ENCODE data around the gene CREB3.

CREB3 gene

DNA sequence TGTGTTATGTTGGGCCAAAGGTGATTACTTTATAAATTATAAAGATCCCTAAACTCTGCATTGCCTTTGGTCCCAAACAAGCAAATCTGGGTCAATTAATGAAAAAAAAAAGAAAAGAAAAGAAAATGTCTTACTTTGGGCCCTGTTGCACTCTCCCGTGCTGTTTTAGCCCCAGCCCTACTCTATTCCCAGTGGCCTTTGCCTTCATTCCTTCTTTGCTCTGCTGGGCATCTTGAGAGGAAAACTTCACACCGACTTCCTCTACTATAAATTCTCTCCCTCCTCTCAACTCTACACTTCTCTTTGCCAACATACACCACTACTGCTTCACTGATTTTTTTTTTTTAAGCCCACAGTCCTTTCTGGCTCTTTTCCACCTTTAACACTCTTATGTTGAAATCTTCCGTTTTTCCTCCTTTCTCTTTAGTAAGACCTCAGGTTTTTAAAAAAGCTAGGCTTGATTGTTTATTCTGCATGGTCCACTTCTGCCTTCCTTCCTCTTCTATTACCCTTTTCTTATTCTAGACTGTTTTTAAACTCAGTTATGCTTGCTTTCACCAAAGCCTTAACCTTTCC lies 26.1 kb downstream of the CREB3 start:
- Mint-ChIP-seq H3K4me1 (ENCODE audit: low read depth) (peaks cover 50% of the 10 kb centered on the region), H3K27ac (no peak overlapping the region), H3K4me3 (peak overlapping the region; percentile 97), H3K9me3 (no peaks in the 10 kb centered on the region), H3K27me3 (no peaks in the 10 kb centered on the region), H3K36me3 (ENCODE audit: low read depth) (peaks cover 44% of the 10 kb centered on the region)
- no peak for DNase-seq

GRCh38 chr9:35759795-35760194 lies 27.3 kb downstream of the CREB3 start:
- DNase-seq = no peak
- Mint-ChIP-seq H3K9me3 (no peaks in the 10 kb centered on the region), H3K27me3 (no peaks in the 10 kb centered on the region), H3K4me3 (no peak overlapping the region), H3K27ac (no peak overlapping the region), H3K36me3 (ENCODE audit: low read depth) (peaks cover 37% of the 10 kb centered on the region), H3K4me1 (ENCODE audit: low read depth) (peaks cover 51% of the 10 kb centered on the region)

GRCh38 chr9:35760651-35761050 lies 28.2 kb downstream of the CREB3 start:
- H3K27ac Mint-ChIP-seq = no peak overlapping the region
- H3K27me3 Mint-ChIP-seq = no peaks in the 10 kb centered on the region
- no peak overlapping the region for H3K4me3 Mint-ChIP-seq
- no peak for DNase-seq
- no peaks in the 10 kb centered on the region for H3K9me3 Mint-ChIP-seq
- peaks cover 54% of the 10 kb centered on the region for H3K4me1 Mint-ChIP-seq (ENCODE audit: low read depth)
- H3K36me3 Mint-ChIP-seq (ENCODE audit: low read depth) = peaks cover 34% of the 10 kb centered on the region

DNA sequence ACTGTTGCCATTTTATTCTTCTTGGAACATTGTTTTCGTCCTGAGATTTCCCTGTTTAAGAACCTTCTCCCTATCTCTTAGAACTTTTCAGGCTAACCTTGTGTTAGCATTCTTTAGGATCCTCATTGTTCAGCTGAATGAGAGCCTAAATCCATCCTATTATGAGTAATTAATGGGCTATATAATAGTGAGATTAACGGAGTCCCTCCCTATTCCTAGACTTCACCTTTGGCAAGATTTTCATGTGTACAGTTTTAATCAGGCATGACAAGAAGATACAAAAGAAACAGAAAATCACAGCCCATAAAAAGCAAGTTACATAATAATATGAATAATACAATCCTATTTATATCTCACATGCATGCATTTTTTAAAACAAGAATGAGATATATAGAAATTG lies 30.7 kb downstream of the CREB3 start:
- peaks cover 49% of the 10 kb centered on the region for H3K4me1 Mint-ChIP-seq (ENCODE audit: low read depth)
- H3K4me3 Mint-ChIP-seq = no peak overlapping the region
- no peak overlapping the region for H3K27ac Mint-ChIP-seq
- H3K27me3 Mint-ChIP-seq = no peaks in the 10 kb centered on the region
- no peak for DNase-seq
- H3K9me3 Mint-ChIP-seq = no peaks in the 10 kb centered on the region
- peaks cover 24% of the 10 kb centered on the region for H3K36me3 Mint-ChIP-seq (ENCODE audit: low read depth)

DNA sequence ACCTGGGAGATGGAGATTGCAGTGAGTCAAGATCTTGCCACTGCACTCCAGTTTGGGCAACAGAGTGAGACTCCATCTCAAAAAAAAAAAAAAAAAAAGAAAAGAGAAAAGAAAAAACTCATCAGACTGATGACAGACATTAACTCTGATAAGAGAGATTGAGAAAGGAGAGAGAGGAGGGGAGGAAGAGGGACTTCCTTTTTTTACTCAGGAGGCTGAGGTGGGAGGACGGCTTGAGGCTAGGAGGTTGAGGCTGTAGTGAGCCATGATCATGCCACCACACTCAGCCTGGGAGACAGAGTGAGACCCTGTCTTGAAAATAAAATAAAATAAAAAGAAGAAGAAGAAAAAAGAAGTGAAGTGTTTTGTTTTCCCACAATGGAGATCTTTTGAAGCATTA lies 31.3 kb downstream of the CREB3 start:
- no peak overlapping the region for H3K27ac Mint-ChIP-seq
- H3K27me3 Mint-ChIP-seq = no peaks in the 10 kb centered on the region
- no peak overlapping the region for H3K4me3 Mint-ChIP-seq
- H3K9me3 Mint-ChIP-seq = no peaks in the 10 kb centered on the region
- no peak for DNase-seq
- peaks cover 45% of the 10 kb centered on the region for H3K4me1 Mint-ChIP-seq (ENCODE audit: low read depth)
- H3K36me3 Mint-ChIP-seq (ENCODE audit: low read depth) = peaks cover 24% of the 10 kb centered on the region

DNA sequence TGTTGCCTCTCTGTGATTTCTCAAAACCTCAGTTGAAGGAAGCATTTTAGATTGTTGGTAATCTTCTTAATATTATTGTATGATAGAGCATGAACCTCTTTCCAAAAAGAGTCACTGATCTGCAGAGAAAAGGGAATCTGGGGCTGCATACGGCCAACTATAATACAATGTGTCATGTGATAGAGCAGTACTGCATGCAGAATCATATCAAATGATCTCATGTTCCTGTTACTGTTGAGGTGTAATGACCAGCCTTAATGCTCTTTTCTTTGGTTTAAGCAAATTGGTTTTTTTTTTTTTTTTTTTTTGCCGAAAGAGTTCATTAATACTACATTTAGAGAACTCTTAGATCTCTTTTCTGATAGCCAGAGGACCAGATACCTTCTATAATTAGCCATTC lies 34.5 kb downstream of the CREB3 start:
- peaks cover 2% of the 10 kb centered on the region for H3K36me3 Mint-ChIP-seq (ENCODE audit: low read depth)
- DNase-seq = no peak
- no peaks in the 10 kb centered on the region for H3K27me3 Mint-ChIP-seq
- H3K4me3 Mint-ChIP-seq = no peak overlapping the region
- peaks cover 25% of the 10 kb centered on the region for H3K4me1 Mint-ChIP-seq (ENCODE audit: low read depth)
- no peak overlapping the region for H3K27ac Mint-ChIP-seq
- H3K9me3 Mint-ChIP-seq = no peaks in the 10 kb centered on the region

GRCh38 chr9:35767458-35767857 lies 35.0 kb downstream of the CREB3 start:
- peaks cover 2% of the 10 kb centered on the region for H3K36me3 Mint-ChIP-seq (ENCODE audit: low read depth)
- H3K4me1 Mint-ChIP-seq (ENCODE audit: low read depth) = peaks cover 21% of the 10 kb centered on the region
- H3K9me3 Mint-ChIP-seq = no peaks in the 10 kb centered on the region
- H3K4me3 Mint-ChIP-seq = no peak overlapping the region
- no peak overlapping the region for H3K27ac Mint-ChIP-seq
- no peak for DNase-seq
- H3K27me3 Mint-ChIP-seq = no peaks in the 10 kb centered on the region

GRCh38 chr9:35769763-35770162 lies 37.3 kb downstream of the CREB3 start:
- Mint-ChIP-seq H3K4me1 (ENCODE audit: low read depth) (peaks cover 16% of the 10 kb centered on the region), H3K9me3 (no peaks in the 10 kb centered on the region), H3K27me3 (no peaks in the 10 kb centered on the region), H3K4me3 (no peak overlapping the region), H3K36me3 (ENCODE audit: low read depth) (peaks cover 8% of the 10 kb centered on the region), H3K27ac (no peak overlapping the region)
- DNase-seq = no peak

DNA sequence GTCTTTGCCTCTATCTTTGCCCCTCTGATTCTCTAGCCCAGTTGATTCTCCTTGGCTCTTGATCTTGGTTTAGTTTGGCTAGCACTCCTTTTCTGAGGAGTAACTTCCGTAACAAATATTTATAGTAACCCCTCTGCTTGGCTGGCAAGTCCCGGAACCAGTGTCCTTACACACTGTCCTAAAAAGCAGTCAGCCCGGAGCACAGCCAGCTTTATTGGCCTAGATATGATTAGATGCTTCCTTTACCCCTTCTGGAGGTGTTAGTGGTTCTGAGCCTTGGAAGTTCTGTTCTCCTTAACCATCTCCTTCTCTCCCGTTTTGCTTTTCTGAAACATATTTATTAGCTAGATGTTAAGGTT lies 38.6 kb downstream of the CREB3 start:
- Mint-ChIP-seq H3K9me3 (no peaks in the 10 kb centered on the region), H3K27ac (no peak overlapping the region), H3K4me3 (no peak overlapping the region), H3K27me3 (no peaks in the 10 kb centered on the region), H3K36me3 (ENCODE audit: low read depth) (peaks cover 12% of the 10 kb centered on the region), H3K4me1 (ENCODE audit: low read depth) (peaks cover 17% of the 10 kb centered on the region)
- no peak for DNase-seq

DNA sequence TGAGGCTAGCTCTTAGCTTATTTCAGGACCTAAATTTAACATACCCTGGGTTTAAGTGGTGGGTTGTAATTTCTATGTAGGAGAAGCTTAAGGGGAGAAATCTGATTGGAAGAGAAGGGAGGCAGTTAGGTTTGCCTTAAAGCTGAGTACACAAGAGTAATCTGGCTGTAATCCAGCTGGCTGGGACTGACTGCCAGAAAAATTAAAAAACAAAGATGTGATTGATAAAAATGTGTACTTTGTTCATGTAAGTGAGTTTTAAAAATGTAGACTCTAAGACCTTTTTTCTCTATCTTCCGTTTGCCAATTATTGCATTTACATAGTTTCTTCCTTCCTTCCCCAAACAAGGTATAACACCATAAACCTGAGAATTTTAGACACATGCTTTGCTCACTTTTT lies 39.1 kb downstream of the CREB3 start:
- peaks cover 12% of the 10 kb centered on the region for H3K4me1 Mint-ChIP-seq (ENCODE audit: low read depth)
- H3K36me3 Mint-ChIP-seq (ENCODE audit: low read depth) = peaks cover 14% of the 10 kb centered on the region

GRCh38 chr9:35771943-35772342 lies 39.5 kb downstream of the CREB3 start:
- H3K36me3 Mint-ChIP-seq (ENCODE audit: low read depth) = peaks cover 14% of the 10 kb centered on the region
- no peaks in the 10 kb centered on the region for H3K9me3 Mint-ChIP-seq
- peaks cover 10% of the 10 kb centered on the region for H3K4me1 Mint-ChIP-seq (ENCODE audit: low read depth)
- H3K27me3 Mint-ChIP-seq = no peaks in the 10 kb centered on the region
- no peak for DNase-seq
- no peak overlapping the region for H3K4me3 Mint-ChIP-seq
- no peak overlapping the region for H3K27ac Mint-ChIP-seq

More for the DNA sequence above, 39.1 kb downstream of the CREB3 start:
- H3K27me3 Mint-ChIP-seq = no peaks in the 10 kb centered on the region
- no peaks in the 10 kb centered on the region for H3K9me3 Mint-ChIP-seq
- H3K4me3 Mint-ChIP-seq = no peak overlapping the region
- H3K27ac Mint-ChIP-seq = no peak overlapping the region
- no peak for DNase-seq

DNA sequence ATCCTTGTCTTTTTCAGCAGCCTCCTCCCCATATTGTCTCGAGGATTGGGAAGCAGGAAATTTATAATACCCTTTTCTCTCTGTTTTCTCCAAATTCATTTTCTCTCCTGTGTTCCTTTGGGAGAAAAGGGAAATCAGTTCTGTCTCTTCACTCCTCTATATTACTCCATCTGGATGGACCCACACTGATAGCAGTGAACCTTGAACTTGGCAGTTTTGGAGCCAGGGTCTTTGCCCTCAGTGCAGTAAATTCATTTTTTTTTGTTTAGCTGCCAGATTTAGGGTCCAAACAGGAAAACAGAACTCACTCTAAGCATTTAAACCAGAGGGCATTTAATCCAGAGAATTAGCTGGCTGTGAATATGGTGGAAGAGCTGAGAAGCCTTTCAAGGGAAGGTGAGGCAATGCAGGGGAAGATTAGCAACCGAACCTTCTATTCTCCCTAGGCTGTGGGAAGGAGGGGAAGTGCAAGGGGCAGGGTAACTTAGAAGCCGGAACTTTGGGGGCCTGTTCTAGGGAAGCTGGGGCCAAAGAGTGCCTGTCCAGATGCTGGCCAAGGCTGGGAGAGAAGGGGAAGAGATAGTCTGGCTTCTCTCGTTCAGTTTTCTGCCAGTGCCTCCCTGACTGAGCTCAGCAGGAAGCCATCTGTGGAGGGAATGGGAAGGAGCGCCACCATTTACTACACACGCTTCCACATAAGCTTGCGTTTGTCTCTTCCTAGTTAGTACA lies 42.6 kb downstream of the CREB3 start:
- peaks cover 4% of the 10 kb centered on the region for H3K4me1 Mint-ChIP-seq (ENCODE audit: low read depth)
- H3K27me3 Mint-ChIP-seq = no peaks in the 10 kb centered on the region
- H3K36me3 Mint-ChIP-seq (ENCODE audit: low read depth) = peaks cover 21% of the 10 kb centered on the region
- no peak for DNase-seq
- H3K9me3 Mint-ChIP-seq = no peaks in the 10 kb centered on the region
- peak overlapping the region; percentile 13 for H3K27ac Mint-ChIP-seq
- H3K4me3 Mint-ChIP-seq = no peak overlapping the region

DNA sequence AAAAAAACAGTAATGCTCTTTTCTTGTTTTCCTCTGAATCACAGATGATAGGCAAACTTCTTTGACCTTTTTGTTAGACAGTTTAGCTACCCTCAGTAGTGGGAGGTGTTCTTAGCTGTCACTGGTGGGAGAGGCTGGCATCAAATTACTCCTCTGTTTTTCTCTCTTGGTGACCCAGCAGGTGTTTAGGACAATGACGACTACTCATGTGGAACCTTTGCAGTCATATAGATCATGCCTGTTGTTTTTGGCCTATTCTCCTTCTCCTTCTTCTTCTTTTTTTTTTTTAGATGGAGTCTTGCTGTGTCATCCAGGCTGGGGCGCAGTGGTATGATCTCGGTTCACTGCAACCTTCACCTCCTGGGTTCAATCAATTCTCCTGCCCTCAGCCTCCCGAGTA lies 43.6 kb downstream of the CREB3 start:
- H3K27ac Mint-ChIP-seq = peak overlapping the region; percentile 26

DNA sequence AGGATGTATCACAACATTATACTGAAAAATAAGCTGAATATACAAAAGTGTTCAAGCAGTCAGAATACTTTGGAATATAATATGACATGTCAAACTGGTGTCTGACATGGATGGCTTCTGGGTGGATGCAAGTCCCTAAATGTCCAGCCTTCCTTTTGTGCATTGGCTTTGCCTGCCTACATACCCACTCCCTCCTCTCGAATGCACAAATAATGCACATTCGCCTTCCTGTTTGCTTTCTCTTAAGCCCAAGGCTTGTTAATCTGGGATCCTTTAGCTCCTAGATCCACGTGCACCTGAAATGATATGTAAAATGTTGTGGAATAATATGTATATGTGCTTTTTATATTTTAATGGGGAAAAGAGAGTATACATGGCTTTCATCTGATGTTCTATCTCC lies 46.0 kb downstream of the CREB3 start:
- H3K4me3 Mint-ChIP-seq = no peak overlapping the region
- peaks cover 4% of the 10 kb centered on the region for H3K4me1 Mint-ChIP-seq (ENCODE audit: low read depth)
- no peak overlapping the region for H3K27ac Mint-ChIP-seq
- H3K9me3 Mint-ChIP-seq = no peaks in the 10 kb centered on the region
- no peak for DNase-seq
- H3K27me3 Mint-ChIP-seq = no peaks in the 10 kb centered on the region
- peaks cover 31% of the 10 kb centered on the region for H3K36me3 Mint-ChIP-seq (ENCODE audit: low read depth)

More for the DNA sequence above, 43.6 kb downstream of the CREB3 start:
- Mint-ChIP-seq H3K27me3 (no peaks in the 10 kb centered on the region), H3K4me3 (no peak overlapping the region), H3K4me1 (ENCODE audit: low read depth) (peaks cover 4% of the 10 kb centered on the region), H3K9me3 (no peaks in the 10 kb centered on the region), H3K36me3 (ENCODE audit: low read depth) (peaks cover 30% of the 10 kb centered on the region)
- DNase-seq = no peak

DNA sequence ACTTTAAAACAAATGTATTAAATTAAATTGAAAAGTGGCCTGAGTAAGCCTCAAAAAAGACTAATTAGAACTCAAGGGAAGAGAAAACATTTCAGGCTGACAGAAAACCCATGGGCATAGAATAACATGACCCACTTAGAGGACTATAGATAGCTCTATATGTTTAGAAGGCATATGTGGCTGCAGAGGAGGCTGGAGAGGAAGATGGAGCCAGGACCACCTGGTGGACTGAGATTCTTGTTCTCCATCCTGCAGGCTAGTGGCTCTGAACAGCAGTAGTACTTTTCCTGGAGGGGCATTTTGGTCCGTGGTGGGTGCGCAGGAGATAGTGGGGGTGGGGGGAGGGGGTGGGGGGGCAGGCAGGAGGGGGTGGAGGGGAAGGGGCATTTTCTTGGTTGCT lies 48.6 kb downstream of the CREB3 start:
- H3K27me3 Mint-ChIP-seq = no peaks in the 10 kb centered on the region
- H3K27ac Mint-ChIP-seq = no peak overlapping the region
- no peak for DNase-seq
- H3K9me3 Mint-ChIP-seq = no peaks in the 10 kb centered on the region
- peaks cover 40% of the 10 kb centered on the region for H3K36me3 Mint-ChIP-seq (ENCODE audit: low read depth)
- H3K4me1 Mint-ChIP-seq (ENCODE audit: low read depth) = no peaks in the 10 kb centered on the region
- H3K4me3 Mint-ChIP-seq = no peak overlapping the region

Data from activated T-cell treated with anti-CD3 and anti-CD28 coated beads, Interleukin-2, amount 50 U/mL, for 24 hours (primary cell).